ENCODE results near the gene SPINT2. TPM values are rescaled to one million over a fixed set of nuclear protein-coding genes. Genes with fewer than 3 reads are reported as not detected.

The SPINT2 gene
- total RNA-seq, 3 donors from 2014 or later: 15.6 to 27.5 (median 20.6) TPM

DNA sequence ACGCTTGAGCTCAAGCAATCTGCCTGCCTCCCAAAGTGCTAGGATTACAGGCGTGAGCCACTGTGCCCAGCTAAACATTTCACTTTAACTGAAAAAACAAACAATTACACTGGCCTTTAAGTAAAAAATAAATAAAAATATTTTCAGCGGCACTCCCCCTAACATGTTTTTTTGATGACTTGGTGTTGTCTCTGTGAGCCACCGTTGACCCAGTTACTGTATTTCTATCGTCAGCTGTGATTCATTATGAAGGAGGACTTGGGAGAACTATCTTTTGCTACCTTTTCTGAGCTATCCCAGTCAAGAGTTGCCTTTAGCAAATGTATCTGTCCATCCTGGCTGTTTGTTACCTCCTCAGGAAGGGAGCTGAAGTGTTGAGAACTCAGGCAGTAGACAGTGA, 21.2 kb downstream of the SPINT2 start:
- Mint-ChIP-seq H3K36me3 (ENCODE audit: insufficient read depth) (peaks cover 8% of the 10 kb centered on the region), H3K4me1 (ENCODE audit: low read depth) (peaks cover 7% of the 10 kb centered on the region), H3K9me3 (no peaks in the 10 kb centered on the region), H3K4me3 (no peak overlapping the region), H3K27me3 (ENCODE audit: low read depth) (no peaks in the 10 kb centered on the region)
- DNase-seq (no peak), ATAC-seq (no peak)

DNA sequence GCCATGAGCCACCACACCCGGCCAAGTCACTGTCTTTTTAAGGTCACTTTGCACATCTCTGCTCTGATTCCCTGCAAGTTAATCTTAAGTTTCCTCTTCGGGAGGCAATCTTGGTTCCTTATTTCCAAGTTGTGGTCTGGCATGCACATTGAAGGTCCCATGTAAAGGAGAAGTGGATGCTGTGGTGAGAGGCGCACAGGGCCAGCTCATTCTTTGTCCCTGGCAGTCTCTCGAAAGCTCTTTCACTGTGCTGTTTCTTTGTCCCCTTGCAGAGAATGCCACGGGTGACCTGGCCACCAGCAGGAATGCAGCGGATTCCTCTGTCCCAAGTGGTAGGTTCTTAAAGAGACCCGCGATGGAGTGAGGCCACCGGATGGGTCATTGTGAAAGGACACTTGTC, 23.2 kb downstream of the SPINT2 start:
- H3K4me3 Mint-ChIP-seq: no peak overlapping the region
- H3K27me3 Mint-ChIP-seq (ENCODE audit: low read depth): no peaks in the 10 kb centered on the region
- peaks cover 13% of the 10 kb centered on the region for H3K36me3 Mint-ChIP-seq (ENCODE audit: insufficient read depth)
- DNase-seq (no peak), ATAC-seq (no peak)
- no peaks in the 10 kb centered on the region for H3K4me1 Mint-ChIP-seq (ENCODE audit: low read depth)
- no peaks in the 10 kb centered on the region for H3K9me3 Mint-ChIP-seq

DNA sequence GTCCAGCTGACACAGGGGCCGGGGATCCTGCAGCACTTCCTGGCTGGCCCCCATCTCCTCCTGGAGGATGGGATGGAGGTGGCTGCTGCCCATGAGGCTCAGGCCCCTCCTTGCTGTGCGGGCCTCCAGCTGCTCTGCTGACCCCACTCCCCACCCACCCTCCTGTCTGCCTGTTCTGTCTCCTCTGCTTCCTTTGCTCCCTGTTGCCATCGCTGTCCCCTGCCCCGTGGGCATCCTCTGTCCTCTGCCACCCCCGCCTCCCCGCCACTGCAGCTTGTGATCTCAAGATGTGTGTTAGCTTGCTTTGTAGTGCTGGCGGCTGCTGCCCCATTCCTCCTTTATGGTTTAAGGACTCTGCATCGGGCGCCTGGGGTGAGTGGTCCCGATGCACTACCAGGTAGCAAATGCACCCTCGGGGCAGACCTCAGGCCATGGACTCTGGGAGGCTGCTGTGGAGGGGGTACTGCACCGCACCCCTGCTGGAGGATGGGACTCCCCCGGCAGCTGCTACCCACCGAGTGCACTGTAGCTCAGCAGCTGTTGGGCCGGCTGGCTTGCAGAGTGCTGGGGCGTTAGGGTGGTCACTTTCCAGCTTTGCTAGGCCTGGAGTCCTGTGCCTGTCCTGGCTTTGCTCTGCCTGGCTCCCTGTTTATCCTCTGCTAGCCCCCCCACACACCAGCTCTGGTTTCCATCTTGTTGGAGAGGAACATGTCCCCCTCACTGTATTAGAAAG, 23.9 kb downstream of the SPINT2 start:
- Mint-ChIP-seq H3K4me3 (no peak overlapping the region), H3K4me1 (ENCODE audit: low read depth) (no peaks in the 10 kb centered on the region)

DNA sequence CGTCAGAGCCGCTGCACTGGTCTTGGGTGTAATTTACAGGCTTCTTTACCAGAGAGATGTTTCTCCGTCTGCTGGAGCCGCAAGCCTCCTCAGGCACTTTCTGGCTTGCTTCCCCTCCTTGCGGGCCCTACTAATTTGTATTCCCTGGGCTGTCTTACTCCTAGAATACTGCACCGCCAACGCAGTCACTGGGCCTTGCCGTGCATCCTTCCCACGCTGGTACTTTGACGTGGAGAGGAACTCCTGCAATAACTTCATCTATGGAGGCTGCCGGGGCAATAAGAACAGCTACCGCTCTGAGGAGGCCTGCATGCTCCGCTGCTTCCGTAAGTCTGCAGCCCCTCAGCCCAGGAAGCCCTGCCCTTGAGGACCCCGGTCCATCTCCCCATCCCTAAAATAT, 25.6 kb downstream of the SPINT2 start:
- DNase-seq: no peak
- Mint-ChIP-seq H3K4me3 (no peak overlapping the region), H3K4me1 (ENCODE audit: low read depth) (no peaks in the 10 kb centered on the region), H3K36me3 (ENCODE audit: insufficient read depth) (peaks cover 13% of the 10 kb centered on the region), H3K27me3 (ENCODE audit: low read depth) (no peaks in the 10 kb centered on the region), H3K9me3 (no peaks in the 10 kb centered on the region)
- no peak for ATAC-seq

More for the DNA sequence above, 23.9 kb downstream of the SPINT2 start:
- DNase-seq (no peak), ATAC-seq (no peak)
- no peaks in the 10 kb centered on the region for H3K27me3 Mint-ChIP-seq (ENCODE audit: low read depth)
- H3K36me3 Mint-ChIP-seq (ENCODE audit: insufficient read depth): peaks cover 13% of the 10 kb centered on the region
- H3K9me3 Mint-ChIP-seq: no peaks in the 10 kb centered on the region

DNA sequence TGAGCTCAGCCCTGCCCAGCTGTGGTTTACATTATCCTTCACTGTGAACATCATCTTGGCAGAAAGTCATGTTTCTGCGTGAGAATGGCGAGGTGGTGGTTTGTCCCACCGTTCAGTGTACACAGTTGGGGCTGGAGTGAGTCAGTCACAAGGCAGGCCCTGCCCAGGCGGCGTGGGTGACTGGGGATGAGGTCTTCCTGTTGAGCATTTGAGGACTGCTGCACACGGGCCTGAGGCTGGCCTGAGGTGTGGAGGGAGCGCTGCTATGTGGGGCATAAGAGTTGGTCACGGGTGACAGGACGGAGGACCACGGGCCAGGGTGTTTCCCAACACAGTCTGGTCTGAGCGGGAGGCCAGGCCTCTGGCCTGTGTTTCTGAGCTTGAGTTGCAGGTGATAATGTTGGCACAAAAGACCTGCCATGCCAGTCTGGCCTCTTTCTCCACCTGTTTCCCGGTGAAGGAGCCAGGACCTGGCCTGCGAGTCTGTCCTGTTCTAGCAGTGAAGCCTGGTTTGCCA, 26.3 kb downstream of the SPINT2 start:
- H3K9me3 Mint-ChIP-seq: no peaks in the 10 kb centered on the region
- no peak overlapping the region for H3K4me3 Mint-ChIP-seq
- H3K27me3 Mint-ChIP-seq (ENCODE audit: low read depth): no peaks in the 10 kb centered on the region
- no peaks in the 10 kb centered on the region for H3K4me1 Mint-ChIP-seq (ENCODE audit: low read depth)
- ATAC-seq: no peak
- H3K36me3 Mint-ChIP-seq (ENCODE audit: insufficient read depth): peaks cover 11% of the 10 kb centered on the region
- no peak for DNase-seq

DNA sequence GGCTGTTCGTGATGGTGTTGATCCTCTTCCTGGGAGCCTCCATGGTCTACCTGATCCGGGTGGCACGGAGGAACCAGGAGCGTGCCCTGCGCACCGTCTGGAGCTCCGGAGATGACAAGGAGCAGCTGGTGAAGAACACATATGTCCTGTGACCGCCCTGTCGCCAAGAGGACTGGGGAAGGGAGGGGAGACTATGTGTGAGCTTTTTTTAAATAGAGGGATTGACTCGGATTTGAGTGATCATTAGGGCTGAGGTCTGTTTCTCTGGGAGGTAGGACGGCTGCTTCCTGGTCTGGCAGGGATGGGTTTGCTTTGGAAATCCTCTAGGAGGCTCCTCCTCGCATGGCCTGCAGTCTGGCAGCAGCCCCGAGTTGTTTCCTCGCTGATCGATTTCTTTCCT, 27.5 kb downstream of the SPINT2 start:
- ATAC-seq (no peak), DNase-seq (no peak)
- H3K4me1 Mint-ChIP-seq (ENCODE audit: low read depth): no peaks in the 10 kb centered on the region
- H3K9me3 Mint-ChIP-seq: no peaks in the 10 kb centered on the region
- no peak overlapping the region for H3K4me3 Mint-ChIP-seq
- H3K36me3 Mint-ChIP-seq (ENCODE audit: insufficient read depth): peaks cover 8% of the 10 kb centered on the region
- H3K27me3 Mint-ChIP-seq (ENCODE audit: low read depth): no peaks in the 10 kb centered on the region

DNA sequence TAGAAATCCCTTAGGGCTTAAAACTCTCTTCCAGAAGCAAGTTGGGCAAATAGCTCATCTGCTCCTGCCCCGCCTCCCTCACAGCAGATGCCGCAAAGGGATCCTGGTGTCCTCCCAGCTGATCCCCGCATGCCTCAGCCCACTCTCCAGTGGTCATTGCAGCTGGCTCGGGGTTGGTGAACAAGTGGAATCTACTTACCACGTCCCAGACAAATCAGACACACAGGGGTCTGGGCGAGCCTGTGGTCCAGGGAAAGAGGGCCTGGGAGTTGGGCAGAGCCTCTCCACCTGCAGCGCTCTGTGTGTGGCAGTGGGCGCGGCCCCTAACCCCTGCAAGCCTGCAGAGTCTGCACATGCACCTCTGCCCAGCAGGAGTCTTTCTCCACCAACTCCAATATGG, 28.9 kb downstream of the SPINT2 start:
- Mint-ChIP-seq H3K27me3 (ENCODE audit: low read depth) (no peaks in the 10 kb centered on the region), H3K9me3 (no peaks in the 10 kb centered on the region), H3K36me3 (ENCODE audit: insufficient read depth) (peaks cover 7% of the 10 kb centered on the region), H3K4me3 (no peak overlapping the region), H3K4me1 (ENCODE audit: low read depth) (no peaks in the 10 kb centered on the region)
- DNase-seq: no peak
- ATAC-seq: no peak

DNA sequence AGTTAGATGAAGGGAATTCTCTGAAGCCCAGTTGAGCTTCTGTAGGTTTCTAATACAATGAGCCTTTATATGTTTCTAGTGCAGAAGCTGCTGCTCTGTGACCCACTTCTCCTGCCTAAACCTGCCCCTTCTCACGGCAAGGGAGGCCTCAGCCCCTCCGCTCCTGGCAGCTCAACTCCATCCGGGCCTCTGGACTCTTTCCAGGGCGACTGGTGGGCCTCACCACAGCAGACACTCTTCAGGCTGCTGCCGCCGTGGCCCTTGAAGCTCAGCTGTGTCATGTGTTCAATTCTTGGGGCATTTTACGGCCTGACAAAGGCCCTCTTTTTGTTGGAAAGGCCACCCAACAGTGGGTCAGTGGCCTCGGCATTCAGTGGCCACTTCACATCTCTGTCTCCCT, 29.7 kb downstream of the SPINT2 start:
- Mint-ChIP-seq H3K4me1 (ENCODE audit: low read depth) (no peaks in the 10 kb centered on the region), H3K27me3 (ENCODE audit: low read depth) (no peaks in the 10 kb centered on the region), H3K36me3 (ENCODE audit: insufficient read depth) (peaks cover 7% of the 10 kb centered on the region), H3K4me3 (no peak overlapping the region), H3K9me3 (no peaks in the 10 kb centered on the region)
- DNase-seq: no peak
- ATAC-seq: no peak

DNA sequence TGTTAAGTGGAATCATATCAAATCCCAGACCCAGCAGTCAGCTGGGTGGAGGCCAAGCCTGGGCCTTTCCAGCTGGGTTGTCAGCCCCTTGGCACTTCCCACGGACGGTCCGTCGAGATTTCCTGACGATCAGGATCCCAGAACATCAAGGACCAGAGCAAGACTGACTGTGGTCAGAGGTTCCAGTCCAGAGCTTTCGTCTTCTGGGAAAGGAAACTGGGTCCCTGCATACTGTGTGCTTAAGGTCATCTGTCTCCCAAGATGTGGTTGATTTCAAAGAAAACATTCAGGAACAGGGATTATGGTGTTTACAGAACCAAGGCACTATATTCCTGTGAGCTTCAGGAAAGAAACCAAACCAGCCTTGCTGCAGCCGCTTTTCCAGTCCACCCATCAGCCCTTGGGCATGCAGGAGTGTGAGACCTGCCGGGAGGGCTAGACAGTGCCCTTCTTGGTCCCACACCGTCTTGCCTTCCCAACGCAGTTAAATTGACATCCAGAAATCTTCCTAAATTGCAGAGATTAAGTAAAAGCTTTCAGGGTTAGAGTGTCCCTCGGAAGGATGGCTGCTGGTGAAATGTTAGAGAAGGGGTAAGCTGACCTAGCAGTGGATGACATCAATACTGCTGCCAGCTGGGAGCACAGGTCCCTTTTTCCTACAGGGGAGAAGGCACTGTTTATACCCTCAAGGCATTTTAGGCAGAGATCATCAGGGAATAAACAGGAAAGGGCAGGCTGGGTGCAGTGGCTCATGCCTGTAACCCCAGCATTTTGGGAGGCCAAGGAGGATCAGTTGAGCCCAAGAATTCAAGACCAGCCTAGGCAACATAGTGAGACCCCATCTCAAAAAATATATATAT, 34.7 kb downstream of the SPINT2 start:
- H3K9me3 Mint-ChIP-seq: no peaks in the 10 kb centered on the region
- ATAC-seq (no peak), DNase-seq (no peak)
- no peaks in the 10 kb centered on the region for H3K36me3 Mint-ChIP-seq (ENCODE audit: insufficient read depth)
- H3K4me3 Mint-ChIP-seq: no peak overlapping the region
- no peaks in the 10 kb centered on the region for H3K4me1 Mint-ChIP-seq (ENCODE audit: low read depth)
- H3K27me3 Mint-ChIP-seq (ENCODE audit: low read depth): no peaks in the 10 kb centered on the region

DNA sequence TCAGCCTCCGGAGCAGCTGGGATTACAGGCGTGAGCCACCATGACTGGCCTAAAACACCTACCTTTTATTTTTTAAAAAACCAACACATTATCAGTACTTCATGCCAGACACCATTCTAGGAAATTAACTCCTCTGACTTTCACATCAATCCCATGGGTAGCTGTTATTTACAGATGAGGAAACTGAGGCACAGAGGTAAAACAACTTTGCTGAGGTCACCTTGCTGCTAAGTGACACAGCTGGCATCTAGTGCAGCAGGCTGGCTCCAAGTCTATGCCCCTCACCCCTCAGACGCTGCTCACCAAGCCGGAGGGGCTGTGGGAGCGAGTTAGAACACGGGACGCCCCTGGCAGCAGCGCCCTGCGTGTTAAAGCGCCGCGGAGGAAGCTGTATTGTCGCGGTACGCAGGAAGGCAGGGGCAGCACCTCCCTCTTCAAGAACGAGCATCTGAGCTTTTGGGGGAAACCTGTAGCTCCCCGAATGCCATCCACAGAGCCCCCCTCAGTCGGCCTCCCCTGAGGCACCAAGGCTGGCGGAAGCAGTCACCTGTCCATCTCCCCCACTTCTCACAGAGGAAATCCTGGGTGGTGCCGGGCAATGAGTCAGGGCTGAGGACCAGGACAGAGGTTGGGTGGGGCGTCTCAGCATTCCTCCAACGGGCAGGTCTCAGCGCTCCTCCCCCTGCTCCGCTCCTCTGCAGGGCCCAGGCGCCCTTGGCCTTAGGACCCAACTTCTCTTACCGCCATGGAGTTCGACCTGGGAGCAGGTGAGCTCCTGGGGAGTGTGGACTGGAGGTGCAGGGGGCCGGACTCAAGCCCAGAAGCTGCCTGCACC, 39.4 kb downstream of the SPINT2 start, which contains the start of gene C19orf33:
Gene C19orf33 (plus strand): TSS at position 735 of the 835 bp plus-strand sequence. CDS start 11 bp downstream, at position 746.
- H3K9me3 Mint-ChIP-seq: no peaks in the 10 kb centered on the region
- H3K4me1 Mint-ChIP-seq (ENCODE audit: low read depth): no peaks in the 10 kb centered on the region
- no peak for DNase-seq
- ATAC-seq: no peak
- peaks cover 13% of the 10 kb centered on the region for H3K36me3 Mint-ChIP-seq (ENCODE audit: insufficient read depth)
- H3K27me3 Mint-ChIP-seq (ENCODE audit: low read depth): no peaks in the 10 kb centered on the region
- H3K4me3 Mint-ChIP-seq: no peak within 1 kb of the TSS

DNA sequence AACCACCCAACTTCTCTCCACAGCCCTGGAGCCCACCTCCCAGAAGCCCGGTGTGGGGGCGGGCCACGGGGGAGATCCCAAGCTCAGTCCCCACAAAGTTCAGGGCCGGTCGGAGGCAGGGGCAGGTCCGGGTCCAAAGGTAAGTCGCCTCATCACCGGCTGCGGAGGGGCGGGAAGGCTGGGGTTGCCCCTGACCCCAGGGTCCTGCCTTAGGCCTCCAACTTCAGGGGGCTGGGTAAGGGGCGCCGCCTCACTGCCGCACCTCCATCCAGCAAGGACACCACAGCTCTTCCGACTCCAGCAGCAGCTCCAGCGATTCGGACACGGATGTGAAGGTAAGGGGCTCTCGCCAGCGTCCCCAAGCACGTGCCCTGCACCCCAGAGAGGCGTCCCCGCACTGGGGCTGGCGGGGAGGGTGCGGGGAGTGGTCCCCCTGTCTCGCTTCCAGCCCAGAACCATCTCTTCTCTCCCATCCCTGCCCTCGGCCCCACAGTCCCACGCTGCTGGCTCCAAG, 40.0 kb downstream of the SPINT2 start:
- ATAC-seq: no peak
- no peaks in the 10 kb centered on the region for H3K4me1 Mint-ChIP-seq (ENCODE audit: low read depth)
- no peaks in the 10 kb centered on the region for H3K9me3 Mint-ChIP-seq
- no peak for DNase-seq
- H3K27me3 Mint-ChIP-seq (ENCODE audit: low read depth): no peaks in the 10 kb centered on the region
- peaks cover 13% of the 10 kb centered on the region for H3K36me3 Mint-ChIP-seq (ENCODE audit: insufficient read depth)
- no peak overlapping the region for H3K4me3 Mint-ChIP-seq

DNA sequence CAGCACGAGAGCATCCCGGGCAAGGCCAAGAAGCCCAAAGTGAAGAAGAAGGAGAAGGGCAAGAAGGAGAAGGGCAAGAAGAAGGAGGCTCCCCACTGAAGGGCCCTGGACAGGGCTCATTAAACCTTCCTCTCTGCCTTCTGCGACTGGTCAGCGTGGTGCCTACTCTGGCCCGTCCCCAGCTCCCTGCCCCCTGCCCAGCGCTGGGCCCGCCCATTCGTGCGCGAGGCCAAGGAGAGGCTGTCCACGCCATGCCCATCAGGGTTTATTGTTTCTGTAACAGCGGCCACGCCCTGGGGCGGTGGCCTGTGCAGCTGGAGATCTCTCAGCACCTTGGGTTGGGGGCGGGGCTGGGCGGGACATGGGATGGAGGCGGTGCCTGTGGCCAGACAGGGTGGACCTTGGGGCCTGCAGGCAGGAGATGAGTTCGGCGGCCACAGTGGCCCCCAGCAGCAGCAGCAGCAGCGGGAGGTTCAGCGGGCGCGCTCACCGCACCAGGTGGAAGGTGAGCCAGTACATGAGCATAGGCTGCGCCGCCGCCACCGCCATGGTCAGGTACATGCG, 40.6 kb downstream of the SPINT2 start:
- H3K9me3 Mint-ChIP-seq: no peaks in the 10 kb centered on the region
- no peak overlapping the region for H3K4me3 Mint-ChIP-seq
- DNase-seq (no peak), ATAC-seq (no peak)
- no peaks in the 10 kb centered on the region for H3K4me1 Mint-ChIP-seq (ENCODE audit: low read depth)
- H3K27me3 Mint-ChIP-seq (ENCODE audit: low read depth): no peaks in the 10 kb centered on the region
- H3K36me3 Mint-ChIP-seq (ENCODE audit: insufficient read depth): peaks cover 13% of the 10 kb centered on the region

DNA sequence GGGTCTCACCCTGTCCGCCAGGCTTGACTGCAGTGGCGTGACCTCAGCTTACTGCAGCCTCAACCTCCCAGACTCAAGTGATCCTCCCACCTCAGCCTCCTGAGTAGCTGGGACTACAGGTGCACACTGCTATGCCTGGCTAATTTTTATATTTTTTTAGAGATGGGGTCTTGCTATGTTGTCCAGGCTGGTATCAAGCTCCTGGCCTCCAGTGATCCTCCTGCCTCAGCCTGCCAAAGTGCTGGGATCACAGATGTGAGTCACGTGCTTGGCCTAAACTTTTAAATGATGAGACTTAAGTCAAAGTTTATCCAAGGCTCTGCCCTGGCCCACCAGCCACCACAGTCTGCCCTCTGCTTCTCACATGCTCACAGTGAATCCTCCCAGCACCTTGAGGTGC, 41.9 kb downstream of the SPINT2 start:
- Mint-ChIP-seq H3K4me1 (ENCODE audit: low read depth) (no peaks in the 10 kb centered on the region), H3K27me3 (ENCODE audit: low read depth) (no peaks in the 10 kb centered on the region), H3K4me3 (no peak overlapping the region), H3K9me3 (no peaks in the 10 kb centered on the region), H3K36me3 (ENCODE audit: insufficient read depth) (peaks cover 13% of the 10 kb centered on the region)
- DNase-seq: no peak
- ATAC-seq: no peak

DNA sequence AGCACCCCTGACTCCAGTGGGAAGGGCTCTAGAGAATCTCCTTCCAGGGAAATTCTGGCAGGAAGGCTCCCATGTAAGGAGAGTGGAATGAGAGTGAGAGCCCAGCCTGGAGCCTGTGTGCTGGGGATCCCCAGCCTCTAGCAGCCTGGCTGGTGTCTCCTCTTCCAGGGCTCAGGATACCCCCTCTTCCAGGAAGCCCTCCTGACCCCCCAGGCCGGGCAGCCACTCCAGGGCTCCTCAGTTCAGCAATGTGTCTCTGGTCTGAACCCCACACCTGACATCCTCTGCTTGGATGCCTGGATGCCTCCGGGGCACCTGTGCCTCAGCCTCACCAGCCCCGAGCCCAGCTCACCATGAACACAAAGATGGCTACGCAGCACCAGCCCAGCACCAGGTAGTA, 42.7 kb downstream of the SPINT2 start:
- ATAC-seq (no peak), DNase-seq (no peak)
- Mint-ChIP-seq H3K4me1 (ENCODE audit: low read depth) (no peaks in the 10 kb centered on the region), H3K4me3 (no peak overlapping the region), H3K9me3 (no peaks in the 10 kb centered on the region), H3K27me3 (ENCODE audit: low read depth) (no peaks in the 10 kb centered on the region), H3K36me3 (ENCODE audit: insufficient read depth) (peaks cover 13% of the 10 kb centered on the region)
